ENCODE measurements around the gene TECR.
"Not testable (repeated sequence)": the region's sequence is repeated elsewhere in the genome, so short reads cannot be mapped to it uniquely, and the experiment has no call there.

DNA sequence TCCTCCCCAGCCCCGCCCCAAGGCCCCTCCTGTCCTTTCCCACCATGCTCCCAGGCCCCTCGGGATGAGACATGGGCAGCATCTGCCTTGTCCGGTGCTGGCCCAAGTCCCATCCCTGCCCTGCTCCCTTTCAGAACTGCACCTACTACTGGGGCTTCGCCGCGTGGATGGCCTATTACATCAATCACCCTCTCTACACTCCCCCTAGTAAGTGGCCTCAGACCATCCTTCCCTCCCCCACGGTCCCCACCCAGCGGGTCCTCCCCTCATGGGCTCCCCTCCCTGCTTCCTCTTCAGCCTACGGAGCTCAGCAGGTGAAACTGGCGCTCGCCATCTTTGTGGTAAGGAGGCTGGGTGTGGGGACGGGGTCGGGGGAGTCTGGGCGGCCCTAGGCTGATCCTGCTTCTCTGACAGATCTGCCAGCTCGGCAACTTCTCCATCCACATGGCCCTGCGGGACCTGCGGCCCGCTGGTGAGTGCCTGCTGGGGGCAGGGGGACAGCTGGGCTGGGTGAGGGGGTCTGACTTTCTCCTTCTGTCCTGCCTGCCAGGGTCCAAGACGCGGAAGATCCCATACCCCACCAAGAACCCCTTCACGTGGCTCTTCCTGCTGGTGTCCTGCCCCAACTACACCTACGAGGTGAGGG lies 35.4 kb downstream of the TECR start:
- TF ChIP-seq TAF1, POLR2A, POLR2AphosphoS5, SPI1 (IDR thresholded peaks at IDR 0.05; ENCODE audit: low read depth, low read length): not testable (repeated sequence)
